22Rv1 (cell line): ENCODE measurements around the gene SLC22A13.

Experiments
- CTCF ChIP-seq: fragments of 450-650 bp; IDR thresholded peaks from 2 replicates; pipeline ENCODE4 v1.5.1; 2017; ENCODE audit warnings: mild to moderate bottlenecking
- ZFX ChIP-seq: fragments of 450-650 bp; IDR thresholded peaks from 2 replicates; pipeline ENCODE4 v1.6.1; 2017; ENCODE audit warnings: antibody characterized with exemption, borderline replicate concordance

GRCh38 chr3:38315488-38316230, 50.0 kb downstream of the SLC22A13 start:
- TF ChIP-seq CTCF (no peak), ZFX (no peak)
